H54 (cell line): ENCODE data around the gene WNT1.
A peak's percentile ranks its signal among the peaks of the same experiment; 100 is the strongest.

ENCODE experiments used
- DNase-seq: peaks from one replicate; pipeline ENCODE4 v3.0.0; 2011; ENCODE audit warnings: low spot score, mixed read lengths; ENCODE audit not compliant: insufficient read length
- FAIRE-seq: peaks from 3 replicates; lab custom pipeline; 2011; peaks lifted over from hg19 to GRCh38; lab: Jason Lieb, UNC
- POLR2A ChIP-seq: IDR thresholded peaks from 2 replicates; pipeline ENCODE4 v1.6.1; 2011; ENCODE audit warnings: low read depth, mild to moderate bottlenecking, low read length

WNT1 gene

DNA sequence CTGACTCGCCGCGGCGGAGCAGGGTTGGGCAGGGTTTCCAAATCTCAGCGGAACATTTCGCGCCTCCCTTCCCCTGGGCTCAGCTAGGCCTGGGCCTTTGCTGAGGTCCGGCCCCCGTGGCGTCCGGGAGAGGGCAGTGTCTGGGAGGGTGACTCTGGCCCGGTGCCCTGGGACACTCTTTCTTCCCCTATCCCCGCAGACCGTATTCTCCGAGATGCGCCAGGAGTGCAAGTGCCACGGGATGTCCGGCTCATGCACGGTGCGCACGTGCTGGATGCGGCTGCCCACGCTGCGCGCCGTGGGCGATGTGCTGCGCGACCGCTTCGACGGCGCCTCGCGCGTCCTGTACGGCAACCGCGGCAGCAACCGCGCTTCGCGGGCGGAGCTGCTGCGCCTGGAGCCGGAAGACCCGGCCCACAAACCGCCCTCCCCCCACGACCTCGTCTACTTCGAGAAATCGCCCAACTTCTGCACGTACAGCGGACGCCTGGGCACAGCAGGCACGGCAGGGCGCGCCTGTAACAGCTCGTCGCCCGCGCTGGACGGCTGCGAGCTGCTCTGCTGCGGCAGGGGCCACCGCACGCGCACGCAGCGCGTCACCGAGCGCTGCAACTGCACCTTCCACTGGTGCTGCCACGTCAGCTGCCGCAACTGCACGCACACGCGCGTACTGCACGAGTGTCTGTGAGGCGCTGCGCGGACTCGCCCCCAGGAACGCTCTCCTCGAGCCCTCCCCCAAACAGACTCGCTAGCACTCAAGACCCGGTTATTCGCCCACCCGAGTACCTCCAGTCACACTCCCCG is 3.0 kb downstream of the WNT1 start:
- DNase-seq (no peak), FAIRE-seq (no peak)
- TF ChIP-seq POLR2A = no peak

DNA sequence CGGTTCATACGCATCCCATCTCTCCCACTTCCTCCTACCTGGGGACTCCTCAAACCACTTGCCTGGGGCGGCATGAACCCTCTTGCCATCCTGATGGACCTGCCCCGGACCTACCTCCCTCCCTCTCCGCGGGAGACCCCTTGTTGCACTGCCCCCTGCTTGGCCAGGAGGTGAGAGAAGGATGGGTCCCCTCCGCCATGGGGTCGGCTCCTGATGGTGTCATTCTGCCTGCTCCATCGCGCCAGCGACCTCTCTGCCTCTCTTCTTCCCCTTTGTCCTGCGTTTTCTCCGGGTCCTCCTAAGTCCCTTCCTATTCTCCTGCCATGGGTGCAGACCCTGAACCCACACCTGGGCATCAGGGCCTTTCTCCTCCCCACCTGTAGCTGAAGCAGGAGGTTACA is 3.6 kb downstream of the WNT1 start:
- TF ChIP-seq POLR2A = no peak
- no peak for DNase-seq
- FAIRE-seq = no peak

DNA sequence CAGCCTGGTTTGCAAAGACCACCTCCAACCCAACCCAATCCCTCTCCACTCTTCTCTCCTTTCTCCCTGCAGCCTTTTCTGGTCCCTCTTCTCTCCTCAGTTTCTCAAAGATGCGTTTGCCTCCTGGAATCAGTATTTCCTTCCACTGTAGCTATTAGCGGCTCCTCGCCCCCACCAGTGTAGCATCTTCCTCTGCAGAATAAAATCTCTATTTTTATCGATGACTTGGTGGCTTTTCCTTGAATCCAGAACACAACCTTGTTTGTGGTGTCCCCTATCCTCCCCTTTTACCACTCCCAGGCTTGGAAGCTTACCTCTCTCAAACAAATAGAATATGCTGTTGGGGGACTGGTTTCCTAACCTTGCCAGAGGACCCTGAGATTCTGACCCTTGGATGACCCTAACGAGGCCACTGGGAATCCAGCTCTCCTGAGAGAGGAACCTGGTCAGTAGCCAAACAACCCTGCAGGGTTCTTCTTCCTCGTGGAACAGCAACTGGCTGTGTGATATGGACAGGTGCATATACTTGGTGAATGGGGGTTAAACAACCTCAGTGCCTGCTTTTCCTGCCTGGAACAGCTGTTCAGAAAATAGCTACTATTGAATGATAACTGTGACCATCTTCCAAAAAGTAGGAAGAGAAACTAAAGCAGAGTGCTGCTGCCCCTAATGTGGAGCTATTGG is 4.4 kb downstream of the WNT1 start:
- no peak for TF ChIP-seq POLR2A
- no peak for FAIRE-seq
- no peak for DNase-seq

DNA sequence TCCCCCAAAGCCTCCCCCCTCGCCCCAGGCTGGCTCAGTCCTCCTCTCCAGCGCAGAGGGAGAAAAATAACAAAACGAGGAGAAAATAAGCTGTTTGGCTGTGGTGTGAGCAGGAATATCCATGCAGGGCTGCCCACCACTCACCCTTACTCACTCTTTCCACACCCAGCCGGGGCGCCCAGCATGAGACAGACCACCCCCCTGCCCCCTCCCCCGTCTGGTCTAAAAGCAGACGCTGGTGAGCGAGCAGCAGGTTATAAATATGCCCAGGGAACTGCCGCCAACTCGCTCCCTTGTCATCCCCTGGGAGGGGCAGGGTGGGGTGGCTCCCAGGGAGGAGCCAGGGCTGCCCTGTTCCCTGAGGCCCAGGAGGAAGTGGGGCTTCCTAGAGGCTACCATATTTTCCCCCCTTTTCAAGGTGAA is 7.4 kb downstream of the WNT1 start:
- TF ChIP-seq POLR2A = no peak
- FAIRE-seq (no peak), DNase-seq (no peak)

DNA sequence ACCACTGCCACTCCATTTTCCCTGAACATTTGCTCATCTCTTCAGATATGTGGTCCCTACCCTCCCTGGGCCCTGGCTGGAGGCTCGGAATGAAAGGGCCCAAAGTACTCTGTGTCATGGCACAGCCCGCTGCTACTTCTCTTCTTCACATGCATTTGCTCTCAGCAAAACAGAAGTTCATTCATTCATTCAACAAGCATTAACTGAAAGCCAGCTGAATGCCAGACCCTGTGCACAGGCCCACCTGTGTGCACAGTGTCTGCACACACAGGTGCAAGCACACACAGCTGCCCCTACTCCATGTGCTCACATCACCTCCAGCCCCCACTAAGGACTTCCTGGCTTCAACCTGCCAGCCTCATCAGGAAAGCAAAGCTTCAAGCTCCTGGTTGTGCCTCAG is 7.8 kb downstream of the WNT1 start:
- no peak for DNase-seq
- no peak for TF ChIP-seq POLR2A
- FAIRE-seq = no peak

DNA sequence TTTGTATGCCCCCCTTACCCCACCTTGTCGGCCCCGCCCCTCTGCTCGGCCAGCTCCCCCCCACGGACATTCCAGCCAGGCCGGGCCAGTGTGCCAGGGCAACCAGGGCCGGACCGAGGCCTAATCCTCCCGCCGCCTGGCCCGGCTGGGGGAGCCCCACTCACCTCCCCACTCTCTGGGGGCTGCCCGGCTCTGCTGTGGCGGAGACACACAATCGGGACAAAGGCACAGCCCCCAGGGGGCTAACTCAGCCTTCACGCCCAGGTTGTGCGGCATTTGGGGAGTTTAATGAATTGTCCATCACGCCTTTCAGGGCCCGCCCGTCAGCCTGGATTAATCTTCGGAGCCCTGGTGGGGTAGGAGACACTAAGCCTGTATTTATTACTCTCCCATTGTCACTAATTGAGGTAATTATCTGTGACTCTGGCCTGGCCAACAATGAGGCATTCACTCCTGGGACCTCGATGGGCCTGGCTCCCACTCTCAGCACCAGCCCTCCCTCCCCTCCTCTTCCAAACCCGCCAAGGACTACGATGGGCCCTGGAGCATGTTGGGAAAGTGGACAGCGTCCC is 8.7 kb downstream of the WNT1 start:
- DNase-seq (no peak), FAIRE-seq (no peak)
- no peak for TF ChIP-seq POLR2A

DNA sequence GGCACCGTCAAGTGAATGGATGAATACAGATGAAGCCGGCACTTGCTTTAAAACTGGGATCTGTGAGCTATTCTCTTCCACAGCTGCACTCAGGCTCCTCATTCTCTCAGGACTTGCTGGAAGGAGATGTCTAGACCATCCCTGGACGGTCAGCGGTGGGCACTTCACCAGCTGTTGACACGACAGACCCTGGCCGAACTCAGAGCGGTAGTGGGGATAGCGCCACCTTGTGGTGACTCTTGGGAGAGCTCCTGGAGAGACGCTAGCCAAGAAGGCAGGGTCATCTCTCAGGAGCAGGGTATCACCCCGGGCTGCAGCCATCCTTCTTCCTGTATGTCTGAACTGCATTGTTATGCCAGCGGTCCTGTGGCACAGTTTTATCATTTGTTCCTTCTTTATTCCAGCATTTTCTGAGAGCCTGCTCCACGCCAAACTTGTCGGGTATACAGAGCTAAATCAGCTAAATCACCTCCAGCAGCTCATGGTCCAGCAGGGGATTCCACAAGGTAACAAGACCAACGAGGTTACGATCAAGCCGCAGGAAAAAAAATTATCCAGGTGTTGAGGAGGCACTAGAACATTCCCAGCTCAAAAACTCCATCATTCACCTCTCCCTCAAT is 10.0 kb downstream of the WNT1 start:
- no peak for TF ChIP-seq POLR2A
- FAIRE-seq = no peak
- DNase-seq = peak; percentile 80

DNA sequence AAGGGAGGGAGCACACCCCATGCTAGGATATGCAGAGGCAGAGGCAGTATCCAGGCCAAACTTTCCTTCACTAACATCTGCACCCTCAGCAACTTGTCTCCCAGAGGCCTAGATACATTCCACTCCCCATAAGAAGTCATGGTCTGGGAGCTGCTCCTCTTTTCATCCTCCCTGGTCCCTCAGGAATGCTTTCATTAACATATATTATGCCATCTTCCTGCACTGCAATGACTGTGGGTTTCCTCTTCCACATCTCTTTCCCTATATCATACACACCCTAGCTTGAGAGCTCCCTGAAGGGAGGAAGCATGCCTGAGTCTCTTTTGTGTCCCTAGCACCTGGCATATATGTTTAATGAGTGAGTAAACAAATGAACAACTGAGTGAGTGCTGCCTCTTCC is 12.4 kb downstream of the WNT1 start:
- no peak for TF ChIP-seq POLR2A
- no peak for DNase-seq
- no peak for FAIRE-seq

DNA sequence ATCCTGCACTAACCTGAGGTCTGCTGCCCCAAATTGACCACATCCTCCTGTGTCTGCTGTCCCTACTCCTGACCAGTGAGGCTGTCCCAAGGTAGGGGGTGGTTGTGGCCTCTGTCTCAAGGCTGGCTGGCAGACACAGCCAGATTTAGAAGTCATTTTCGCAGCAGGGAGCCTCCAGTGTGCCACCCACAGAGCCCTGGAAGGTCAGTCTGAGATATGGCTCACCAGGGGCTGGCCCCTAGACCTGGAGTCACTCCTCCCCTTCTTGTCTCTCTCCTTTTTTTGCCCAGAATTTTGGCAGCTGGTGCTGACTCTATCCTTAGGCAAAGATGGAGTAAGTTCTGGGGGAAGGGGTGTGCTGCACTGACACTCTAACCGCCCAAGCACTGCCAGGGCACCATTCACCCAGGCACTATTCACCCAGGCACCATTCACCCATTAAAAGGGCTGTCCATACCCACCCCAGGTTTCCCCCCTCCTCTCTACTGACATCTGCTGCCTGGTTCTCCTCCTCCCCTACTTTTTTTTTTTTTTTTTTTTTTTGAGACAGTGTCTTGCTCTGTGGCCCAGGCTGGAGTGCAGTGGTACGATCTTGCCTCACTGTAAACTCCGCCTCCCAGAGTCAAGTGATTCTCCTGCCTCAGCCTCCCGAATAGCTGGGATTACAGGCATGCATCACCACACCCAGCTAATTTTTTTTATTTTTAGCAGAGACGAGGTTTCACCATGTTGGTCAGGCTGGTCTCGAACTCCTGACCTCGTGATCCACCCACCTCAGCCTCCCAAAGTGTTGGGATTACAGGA is 13.3 kb downstream of the WNT1 start:
- no peak for TF ChIP-seq POLR2A
- FAIRE-seq (no peak), DNase-seq (no peak)

DNA sequence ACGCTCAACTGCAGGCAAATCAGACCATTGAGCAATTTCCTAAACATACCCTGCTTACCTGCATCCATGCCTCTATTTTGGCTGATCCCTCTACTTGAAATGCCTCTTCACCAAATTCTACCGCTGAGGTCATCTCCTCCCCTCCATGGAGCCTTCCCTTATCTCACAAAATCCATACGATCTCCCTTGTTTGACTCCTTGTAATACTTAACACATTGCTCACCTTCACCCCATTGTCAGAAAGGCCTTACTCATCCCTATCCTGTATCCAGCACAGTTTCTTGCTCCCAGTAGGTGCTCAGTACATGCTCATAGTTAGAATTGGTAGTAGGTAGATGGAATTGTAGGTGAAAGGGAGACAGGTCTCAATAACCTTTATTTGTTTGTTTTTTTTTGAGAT is 15.7 kb downstream of the WNT1 start:
- FAIRE-seq = no peak
- no peak for TF ChIP-seq POLR2A
- no peak for DNase-seq

DNA sequence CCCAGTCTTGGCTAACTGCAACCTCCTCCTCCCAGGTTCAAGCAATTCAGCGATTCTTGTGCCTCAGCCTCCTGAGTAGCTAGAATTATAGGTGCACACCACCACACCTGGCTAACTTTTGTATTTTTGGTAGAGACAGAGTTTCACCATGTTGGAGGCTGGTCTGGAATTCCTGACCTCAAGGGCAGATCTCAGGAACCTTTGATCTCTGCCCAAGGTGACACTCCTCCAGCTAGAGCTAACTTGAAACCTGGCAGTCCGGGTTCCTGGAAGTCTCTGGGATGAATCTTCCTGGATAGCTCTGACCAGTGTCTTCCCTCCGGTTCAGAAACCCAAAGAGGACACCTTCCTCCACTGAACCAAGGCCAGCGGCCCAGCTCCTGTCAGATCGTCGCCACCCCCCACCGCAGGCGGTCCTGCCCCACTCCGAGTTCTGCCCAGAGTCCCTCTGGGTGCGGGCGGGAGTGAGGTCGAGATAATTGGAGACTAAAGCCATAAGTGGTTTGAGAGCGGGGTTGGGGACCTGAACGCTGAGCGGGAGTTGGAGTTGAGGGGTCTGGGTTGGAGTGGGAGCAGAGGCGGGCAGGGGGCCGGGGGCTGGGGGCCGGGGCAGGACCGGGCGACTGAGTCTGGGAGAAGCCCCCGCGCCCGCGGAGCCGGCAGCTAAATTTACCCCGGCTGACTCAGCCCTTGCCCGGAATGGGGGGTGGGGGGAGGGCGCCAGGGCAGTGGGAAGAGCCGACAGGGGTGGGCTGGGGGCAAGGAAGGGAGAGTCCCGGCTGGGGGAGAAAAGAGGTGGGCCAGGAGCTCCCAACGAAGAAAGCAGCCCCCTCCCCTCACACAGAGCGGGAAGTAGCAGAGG is 16.3 kb downstream of the WNT1 start:
- no peak for TF ChIP-seq POLR2A
- FAIRE-seq (no peak), DNase-seq (no peak)

DNA sequence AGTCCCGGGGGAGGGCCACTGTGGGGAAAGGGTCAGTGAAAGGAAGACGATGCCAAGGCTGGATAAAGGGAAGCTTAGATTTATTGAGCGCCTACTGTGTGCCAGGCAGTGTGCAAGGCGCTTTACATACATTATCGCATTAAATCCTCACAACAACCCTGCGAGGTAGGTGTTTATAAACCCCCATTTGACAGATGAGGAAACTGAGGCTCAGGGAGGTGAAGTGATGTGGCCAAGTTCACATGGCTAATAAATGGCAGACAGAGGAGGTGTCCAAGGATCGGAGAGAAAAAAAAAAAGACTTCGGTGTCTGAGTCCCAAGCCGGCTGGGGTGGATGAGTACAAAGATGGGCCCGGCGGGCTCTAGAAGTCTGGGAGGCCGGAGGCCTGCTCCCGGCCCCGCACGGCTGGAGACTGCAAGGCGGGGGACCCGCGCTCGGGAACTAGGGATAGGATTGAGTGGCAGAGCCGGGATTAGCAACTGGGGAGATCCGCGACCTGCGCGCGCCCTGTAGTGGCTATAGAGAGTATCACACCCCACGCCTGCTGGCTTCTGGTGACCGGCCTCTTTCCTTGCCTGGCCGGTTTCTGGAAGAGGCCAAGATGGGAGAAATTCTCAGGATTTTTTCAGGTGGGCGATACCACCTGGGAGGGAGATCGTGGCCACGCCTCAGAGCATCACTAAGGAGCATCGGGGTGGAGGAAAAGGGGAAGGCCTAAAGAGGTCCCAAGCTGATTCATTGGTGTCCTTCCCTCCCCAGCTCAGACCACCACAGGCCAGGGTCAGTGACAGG is 17.2 kb downstream of the WNT1 start:
- FAIRE-seq (no peak), DNase-seq (peak; percentile 100)
- TF ChIP-seq POLR2A = no peak
